ENCODE measurements around the gene ATP5MC3. TPM values are rescaled to one million over a fixed set of nuclear protein-coding genes. Genes with fewer than 3 reads are reported as not detected.

The ATP5MC3 gene
- total RNA-seq, 1 donor from 2014 or later, result 76.2 TPM

Small RNA genes within 50 kb of the gene (small RNA-seq; reads per million reads assigned to genes)
- gene MIR933 (ENCODE audit: low replicate concordance), result not detected

Other genes starting within 250 kb of the ATP5MC3 start
- gene CHN1, start 176.3 kb downstream of the ATP5MC3 start, total RNA-seq, result 18.3 TPM
- 58.7 TPM for gene ATF2, start 13.5 kb downstream of the ATP5MC3 start, total RNA-seq